GM19239 (cell line): ENCODE data around the gene AGT.
"Not testable (repeated sequence)": the region's sequence is repeated elsewhere in the genome, so short reads cannot be mapped to it uniquely, and the experiment has no call there.

ENCODE experiments used
- DNase-seq: peaks from one replicate; pipeline ENCODE4 v3.0.0; 2011; ENCODE audit warnings: low spot score; ENCODE audit not compliant: insufficient read length
- FAIRE-seq: peaks from 2 replicates; lab custom pipeline; 2011; peaks lifted over from hg19 to GRCh38; lab: Jason Lieb, UNC

Gene AGT

GRCh38 chr1:230694991-230695390 is 18.9 kb downstream of the AGT start:
- DNase-seq (no peak), FAIRE-seq (no peak)

GRCh38 chr1:230694464-230694863 is 19.5 kb downstream of the AGT start:
- FAIRE-seq (no peak), DNase-seq (no peak)

- DNase-seq (no peak), FAIRE-seq (no peak)
Measured at GRCh38 chr1:230693777-230694176, 20.1 kb downstream of the AGT start.

GRCh38 chr1:230693221-230693620 is 20.7 kb downstream of the AGT start:
- no peak for FAIRE-seq
- no peak for DNase-seq

- no peak for FAIRE-seq
- no peak for DNase-seq
Measured at GRCh38 chr1:230691615-230692014, 22.3 kb downstream of the AGT start.

- FAIRE-seq = no peak
- DNase-seq = no peak
Measured at GRCh38 chr1:230690101-230690500, 23.8 kb downstream of the AGT start.

- FAIRE-seq (no peak), DNase-seq (no peak)
Measured at GRCh38 chr1:230686747-230687146, 27.2 kb downstream of the AGT start.

- no peak for DNase-seq
- no peak for FAIRE-seq
Measured at GRCh38 chr1:230684998-230685397, 28.9 kb downstream of the AGT start.

GRCh38 chr1:230684146-230684545 is 29.8 kb downstream of the AGT start:
- no peak for FAIRE-seq
- DNase-seq = no peak

GRCh38 chr1:230682882-230683610 is 30.9 kb downstream of the AGT start:
- DNase-seq (no peak), FAIRE-seq (no peak)

- FAIRE-seq = no peak
- DNase-seq = no peak
Measured at GRCh38 chr1:230682274-230682673, 31.6 kb downstream of the AGT start.

GRCh38 chr1:230681599-230681998 is 32.3 kb downstream of the AGT start:
- FAIRE-seq = no peak
- no peak for DNase-seq

GRCh38 chr1:230680300-230681025 is 33.5 kb downstream of the AGT start:
- FAIRE-seq (no peak), DNase-seq (no peak)

- FAIRE-seq (no peak), DNase-seq (no peak)
Measured at GRCh38 chr1:230679825-230680224, 34.1 kb downstream of the AGT start.

GRCh38 chr1:230679192-230679591 is 34.7 kb downstream of the AGT start:
- DNase-seq (no peak), FAIRE-seq (no peak)

- DNase-seq (no peak), FAIRE-seq (no peak)
Measured at GRCh38 chr1:230677200-230677599, 36.7 kb downstream of the AGT start.

GRCh38 chr1:230674581-230674980 is 39.3 kb downstream of the AGT start:
- DNase-seq = no peak
- no peak for FAIRE-seq

GRCh38 chr1:230669543-230669942 is 44.4 kb downstream of the AGT start:
- DNase-seq (no peak), FAIRE-seq (no peak)

GRCh38 chr1:230668227-230668626 is 45.7 kb downstream of the AGT start:
- FAIRE-seq (no peak), DNase-seq (no peak)

- DNase-seq (no peak), FAIRE-seq (no peak)
Measured at GRCh38 chr1:230661976-230662375, 51.9 kb downstream of the AGT start.

GRCh38 chr1:230658691-230659090 is 55.2 kb downstream of the AGT start:
- no peak for FAIRE-seq

GRCh38 chr1:230658103-230658502 is 55.8 kb downstream of the AGT start:
- not testable (repeated sequence) for FAIRE-seq, DNase-seq

More at GRCh38 chr1:230658691-230659090, 55.2 kb downstream of the AGT start:
- no peak for DNase-seq
